ENCODE results near the gene PTPN22.

The PTPN22 gene

GRCh38 chr1:113804421-113805255 lies 66.9 kb downstream of the PTPN22 start:
- no peak for DNase-seq (ENCODE audit: low read depth in 2 of 3, low spot score in 1 of 3)

- DNase-seq (ENCODE audit: low read depth in 2 of 3, low spot score in 1 of 3) = no peak
These were observed 69.0 kb downstream of the PTPN22 start for GRCh38 chr1:113802367-113803007.

GRCh38 chr1:113800487-113800886 lies 71.0 kb downstream of the PTPN22 start:
- DNase-seq (ENCODE audit: low read depth in 2 of 3, low spot score in 1 of 3) = no peak

GRCh38 chr1:113797472-113797871 lies 74.0 kb downstream of the PTPN22 start:
- no peak for DNase-seq (ENCODE audit: low read depth in 2 of 3, low spot score in 1 of 3)

GRCh38 chr1:113793878-113794834 lies 77.4 kb downstream of the PTPN22 start:
- no peak for DNase-seq (ENCODE audit: low read depth in 2 of 3, low spot score in 1 of 3)

- no peak for DNase-seq (ENCODE audit: low read depth in 2 of 3, low spot score in 1 of 3)
These were observed 78.5 kb downstream of the PTPN22 start for GRCh38 chr1:113792986-113793385.

GRCh38 chr1:113792471-113792870 lies 79.0 kb downstream of the PTPN22 start:
- no peak for DNase-seq (ENCODE audit: low read depth in 2 of 3, low spot score in 1 of 3)

GRCh38 chr1:113788802-113789201 lies 82.7 kb downstream of the PTPN22 start:
- no peak for DNase-seq (ENCODE audit: low read depth in 2 of 3, low spot score in 1 of 3)

- DNase-seq (ENCODE audit: low read depth in 2 of 3, low spot score in 1 of 3) = no peak
These were observed 83.8 kb downstream of the PTPN22 start for GRCh38 chr1:113787663-113788062.

GRCh38 chr1:113786069-113786468 lies 85.4 kb downstream of the PTPN22 start:
- DNase-seq (ENCODE audit: low read depth in 2 of 3, low spot score in 1 of 3) = no peak

- peak in 1 of 3 donors; percentile 4 for DNase-seq (ENCODE audit: low read depth in 2 of 3, low spot score in 1 of 3)
These were observed 87.3 kb downstream of the PTPN22 start for GRCh38 chr1:113784104-113784779.

GRCh38 chr1:113783254-113784103 lies 88.0 kb downstream of the PTPN22 start:
- DNase-seq (ENCODE audit: low read depth in 2 of 3, low spot score in 1 of 3) = no peak

- DNase-seq (ENCODE audit: low read depth in 2 of 3, low spot score in 1 of 3) = no peak
These were observed 89.1 kb downstream of the PTPN22 start for GRCh38 chr1:113782406-113782805.

GRCh38 chr1:113780374-113781146 lies 91.0 kb downstream of the PTPN22 start:
- no peak for DNase-seq (ENCODE audit: low read depth in 2 of 3, low spot score in 1 of 3)

- DNase-seq (ENCODE audit: low read depth in 2 of 3, low spot score in 1 of 3) = no peak
These were observed 92.0 kb downstream of the PTPN22 start for GRCh38 chr1:113779542-113779941.

- no peak for DNase-seq (ENCODE audit: low read depth in 2 of 3, low spot score in 1 of 3)
These were observed 94.0 kb downstream of the PTPN22 start for GRCh38 chr1:113777561-113777960.

- no peak for DNase-seq (ENCODE audit: low read depth in 2 of 3, low spot score in 1 of 3)
These were observed 101.5 kb downstream of the PTPN22 start for GRCh38 chr1:113770031-113770430.

GRCh38 chr1:113769601-113769970 lies 101.9 kb downstream of the PTPN22 start:
- DNase-seq (ENCODE audit: low read depth in 2 of 3, low spot score in 1 of 3) = no peak

- DNase-seq (ENCODE audit: low read depth in 2 of 3, low spot score in 1 of 3) = no peak
These were observed 102.5 kb downstream of the PTPN22 start for GRCh38 chr1:113768916-113769600.

All from stimulated activated CD4-positive, alpha-beta T cell treated with anti-CD3 and anti-CD28 coated beads, Interleukin-12 subunit alpha, Interleukin-12 subunit beta, amount 100 ng/mL, for 48 hours (primary cell).